ENCODE data around the gene NFIL3.
"Not testable (repeated sequence)": the region's sequence is repeated elsewhere in the genome, so short reads cannot be mapped to it uniquely, and the experiment has no call there.

NFIL3 gene

DNA sequence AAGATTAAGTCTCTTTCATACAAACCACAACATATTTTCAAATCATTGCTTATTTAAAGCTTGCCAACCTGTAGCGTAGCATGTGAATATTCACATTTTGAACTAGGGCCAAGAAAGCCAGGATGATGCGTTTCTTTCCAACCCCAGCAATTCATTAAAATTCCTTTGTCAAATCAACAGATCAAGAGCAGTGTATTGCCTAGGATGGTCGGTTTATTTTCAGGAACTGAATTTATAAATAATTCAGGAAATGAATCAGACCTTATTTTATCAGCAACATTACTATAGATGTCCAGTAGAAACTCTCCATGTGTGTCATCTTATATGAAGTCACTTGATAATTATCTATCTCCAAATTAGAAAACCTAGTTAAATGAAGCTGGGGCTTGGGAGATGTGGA lies 48.7 kb downstream of the NFIL3 start:
- H3K36me3 ChIP-seq (ENCODE audit: low read length), result no peaks in the 10 kb centered on the region
- H3K27me3 ChIP-seq (ENCODE audit: low read length), result no peaks in the 10 kb centered on the region
- no peak overlapping the region for H3K9ac ChIP-seq (ENCODE audit: low read length)
- H3K4me2 ChIP-seq (ENCODE audit: low read depth, low read length, poor library complexity, severe bottlenecking), result no peak overlapping the region
- no peaks in the 10 kb centered on the region for H3K79me2 ChIP-seq (ENCODE audit: insufficient read depth, low read length)
- H2AFZ ChIP-seq (ENCODE audit: low read depth, low read length, severe bottlenecking), result no peak overlapping the region
- no peaks in the 10 kb centered on the region for H3F3A ChIP-seq (ENCODE audit: insufficient read depth)
- no peak overlapping the region for H3K4me3 ChIP-seq (ENCODE audit: insufficient read depth, low read length, poor library complexity, severe bottlenecking)
- no peak for TF ChIP-seq EZH2phosphoT487 (conservative IDR thresholded peaks at IDR 0.05; ENCODE audit: low read length)
- TF ChIP-seq, protein P1, sequence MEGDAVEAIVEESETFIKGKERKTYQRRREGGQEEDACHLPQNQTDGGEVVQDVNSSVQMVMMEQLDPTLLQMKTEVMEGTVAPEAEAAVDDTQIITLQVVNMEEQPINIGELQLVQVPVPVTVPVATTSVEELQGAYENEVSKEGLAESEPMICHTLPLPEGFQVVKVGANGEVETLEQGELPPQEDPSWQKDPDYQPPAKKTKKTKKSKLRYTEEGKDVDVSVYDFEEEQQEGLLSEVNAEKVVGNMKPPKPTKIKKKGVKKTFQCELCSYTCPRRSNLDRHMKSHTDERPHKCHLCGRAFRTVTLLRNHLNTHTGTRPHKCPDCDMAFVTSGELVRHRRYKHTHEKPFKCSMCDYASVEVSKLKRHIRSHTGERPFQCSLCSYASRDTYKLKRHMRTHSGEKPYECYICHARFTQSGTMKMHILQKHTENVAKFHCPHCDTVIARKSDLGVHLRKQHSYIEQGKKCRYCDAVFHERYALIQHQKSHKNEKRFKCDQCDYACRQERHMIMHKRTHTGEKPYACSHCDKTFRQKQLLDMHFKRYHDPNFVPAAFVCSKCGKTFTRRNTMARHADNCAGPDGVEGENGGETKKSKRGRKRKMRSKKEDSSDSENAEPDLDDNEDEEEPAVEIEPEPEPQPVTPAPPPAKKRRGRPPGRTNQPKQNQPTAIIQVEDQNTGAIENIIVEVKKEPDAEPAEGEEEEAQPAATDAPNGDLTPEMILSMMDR (IDR thresholded peaks at IDR 0.05; ENCODE audit: insufficient read depth, low read length, poor library complexity, severe bottlenecking), result no peak
- no peaks in the 10 kb centered on the region for H3K9me2 ChIP-seq (replicated peaks; ENCODE audit: insufficient read depth, low read length)
- no peaks in the 10 kb centered on the region for H3K9me3 ChIP-seq (ENCODE audit: insufficient read depth, low read length)
- no peaks in the 10 kb centered on the region for H4K20me1 ChIP-seq (ENCODE audit: low read depth, low read length)
- H3K27ac ChIP-seq (ENCODE audit: low read depth, low read length), result no peak overlapping the region

DNA sequence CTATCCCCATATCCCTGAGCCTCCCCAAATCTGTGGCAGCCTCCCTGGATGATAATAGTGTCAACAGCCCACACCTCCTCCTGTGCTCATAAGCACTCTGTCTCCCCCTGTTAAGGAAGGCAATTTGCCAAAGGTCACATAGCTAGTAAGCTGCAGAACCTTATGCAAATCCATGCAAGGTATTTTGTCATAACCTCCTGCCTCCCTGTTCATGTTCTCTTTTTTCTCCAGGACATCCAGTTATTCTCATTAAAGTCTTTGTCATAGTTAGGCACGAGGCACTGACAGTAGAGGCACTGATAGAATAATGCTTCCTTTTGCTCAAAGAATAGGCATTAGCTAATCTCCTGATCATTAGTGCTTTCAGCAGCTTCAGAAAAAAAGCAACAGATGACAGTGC lies 51.7 kb downstream of the NFIL3 start:
- H3K36me3 ChIP-seq (ENCODE audit: low read length), result no peaks in the 10 kb centered on the region
- no peaks in the 10 kb centered on the region for H3K9me3 ChIP-seq (ENCODE audit: insufficient read depth, low read length)
- H3F3A ChIP-seq (ENCODE audit: insufficient read depth), result no peaks in the 10 kb centered on the region
- no peaks in the 10 kb centered on the region for H4K20me1 ChIP-seq (ENCODE audit: low read depth, low read length)
- H3K9me2 ChIP-seq (replicated peaks; ENCODE audit: insufficient read depth, low read length), result no peaks in the 10 kb centered on the region
- no peak overlapping the region for H3K9ac ChIP-seq (ENCODE audit: low read length)
- H3K4me2 ChIP-seq (ENCODE audit: low read depth, low read length, poor library complexity, severe bottlenecking), result no peak overlapping the region
- H3K27me3 ChIP-seq (ENCODE audit: low read length), result no peaks in the 10 kb centered on the region
- H3K79me2 ChIP-seq (ENCODE audit: insufficient read depth, low read length), result no peaks in the 10 kb centered on the region
- H2AFZ ChIP-seq (ENCODE audit: low read depth, low read length, severe bottlenecking), result no peak overlapping the region
- no peak overlapping the region for H3K4me3 ChIP-seq (ENCODE audit: insufficient read depth, low read length, poor library complexity, severe bottlenecking)
- no peak overlapping the region for H3K27ac ChIP-seq (ENCODE audit: low read depth, low read length)
- TF ChIP-seq EZH2phosphoT487 (conservative IDR thresholded peaks at IDR 0.05; ENCODE audit: low read length), result no peak
- TF ChIP-seq, protein P1 (IDR thresholded peaks at IDR 0.05; ENCODE audit: insufficient read depth, low read length, poor library complexity, severe bottlenecking), result no peak

DNA sequence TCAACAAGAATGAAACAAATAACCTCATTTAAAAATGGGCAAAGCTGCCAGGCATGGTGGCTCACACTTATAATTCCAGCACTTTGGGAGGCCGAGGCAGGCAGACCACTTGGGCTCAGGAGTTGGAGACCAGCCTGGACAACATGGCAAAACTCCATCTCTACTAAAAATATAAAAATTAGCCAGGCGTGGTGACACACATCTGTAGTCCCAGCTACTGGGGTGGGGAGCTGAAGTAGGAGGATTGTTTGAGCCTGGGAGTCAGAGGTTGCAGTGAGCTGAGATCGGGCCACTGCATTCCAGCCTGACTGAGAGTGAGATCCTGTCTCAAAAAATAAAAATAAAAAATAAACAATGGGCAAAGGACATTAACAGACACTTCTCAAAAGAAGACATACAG lies 53.6 kb downstream of the NFIL3 start:
- not testable (repeated sequence) for H3K9ac ChIP-seq (ENCODE audit: low read length); H4K20me1 ChIP-seq (ENCODE audit: low read depth, low read length); H3F3A ChIP-seq (ENCODE audit: insufficient read depth); H2AFZ ChIP-seq (ENCODE audit: low read depth, low read length, severe bottlenecking); H3K4me2 ChIP-seq (ENCODE audit: low read depth, low read length, poor library complexity, severe bottlenecking); H3K9me2 ChIP-seq (replicated peaks; ENCODE audit: insufficient read depth, low read length); H3K27ac ChIP-seq (ENCODE audit: low read depth, low read length); H3K27me3 ChIP-seq (ENCODE audit: low read length); H3K4me3 ChIP-seq (ENCODE audit: insufficient read depth, low read length, poor library complexity, severe bottlenecking); H3K79me2 ChIP-seq (ENCODE audit: insufficient read depth, low read length); H3K9me3 ChIP-seq (ENCODE audit: insufficient read depth, low read length); H3K36me3 ChIP-seq (ENCODE audit: low read length)

DNA sequence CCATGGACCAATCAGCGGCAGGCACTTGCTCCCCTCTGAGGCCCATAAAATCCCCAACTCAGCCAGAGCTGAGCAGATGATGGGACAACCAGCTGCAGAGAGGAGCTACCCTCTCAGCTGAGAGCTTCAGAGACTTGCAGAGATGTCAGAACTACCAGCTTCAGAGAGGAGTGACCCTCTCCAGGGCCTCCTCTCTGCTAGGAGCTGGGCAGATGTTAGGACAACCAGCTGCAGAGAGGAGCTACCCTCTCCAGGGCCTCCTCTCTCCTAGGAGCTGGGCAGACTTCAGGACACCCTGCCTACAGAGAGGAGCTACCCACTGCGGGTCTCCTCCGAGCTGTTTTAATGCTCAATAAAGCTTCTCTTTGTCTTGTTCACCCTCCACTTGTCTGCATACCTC lies 58.9 kb downstream of the NFIL3 start:
- Histone ChIP-seq H3K9me2 (replicated peaks; ENCODE audit: insufficient read depth, low read length) (no peaks in the 10 kb centered on the region), H3K4me3 (ENCODE audit: insufficient read depth, low read length, poor library complexity, severe bottlenecking) (no peak overlapping the region), H3K27me3 (ENCODE audit: low read length) (no peaks in the 10 kb centered on the region), H3K36me3 (ENCODE audit: low read length) (no peaks in the 10 kb centered on the region), H2AFZ (ENCODE audit: low read depth, low read length, severe bottlenecking) (no peak overlapping the region), H4K20me1 (ENCODE audit: low read depth, low read length) (no peaks in the 10 kb centered on the region), H3K9ac (ENCODE audit: low read length) (no peak overlapping the region), H3K79me2 (ENCODE audit: insufficient read depth, low read length) (no peaks in the 10 kb centered on the region; the same call in 1 of the 2 replicates), H3K27ac (ENCODE audit: low read depth, low read length) (no peak overlapping the region), H3F3A (ENCODE audit: insufficient read depth) (no peaks in the 10 kb centered on the region), H3K4me2 (ENCODE audit: low read depth, low read length, poor library complexity, severe bottlenecking) (no peak overlapping the region), H3K9me3 (ENCODE audit: insufficient read depth, low read length) (no peaks in the 10 kb centered on the region; the same call in 1 of the 2 replicates)
- no peak for TF ChIP-seq EZH2phosphoT487 (conservative IDR thresholded peaks at IDR 0.05; ENCODE audit: low read length)
- TF ChIP-seq, protein P1 (IDR thresholded peaks at IDR 0.05; ENCODE audit: insufficient read depth, low read length, poor library complexity, severe bottlenecking), result no peak
